GM13976 (cell line): Measurements from ENCODE around the gene KIF6.
"Not testable (repeated sequence)": the region's sequence is repeated elsewhere in the genome, so short reads cannot be mapped to it uniquely, and the experiment has no call there.

ENCODE experiments used
- DNase-seq: peaks from one replicate; pipeline ENCODE4 v3.0.0; 2012; ENCODE audit warnings: low spot score
- in situ Hi-C: fragments of 300-500 bp; cut with MboI; formaldehyde crosslinking; loops from one replicate; pipeline ENCODE4 v1.12.0; 2022; ENCODE audit warnings: low sequenced_read_pairs, mixed read lengths, inconsistent platforms; ENCODE audit not compliant: unreplicated experiment
- TF ChIP-seq, protein P1 (sequence below): IDR thresholded peaks from 2 replicates; pipeline ENCODE4 v1.5.1; 2012; ENCODE audit warnings: borderline replicate concordance, mild to moderate bottlenecking; ENCODE audit not compliant: insufficient read depth; ENCODE audit errors: extremely low read depth, missing control alignments, control extremely low read depth

Gene KIF6

DNA sequence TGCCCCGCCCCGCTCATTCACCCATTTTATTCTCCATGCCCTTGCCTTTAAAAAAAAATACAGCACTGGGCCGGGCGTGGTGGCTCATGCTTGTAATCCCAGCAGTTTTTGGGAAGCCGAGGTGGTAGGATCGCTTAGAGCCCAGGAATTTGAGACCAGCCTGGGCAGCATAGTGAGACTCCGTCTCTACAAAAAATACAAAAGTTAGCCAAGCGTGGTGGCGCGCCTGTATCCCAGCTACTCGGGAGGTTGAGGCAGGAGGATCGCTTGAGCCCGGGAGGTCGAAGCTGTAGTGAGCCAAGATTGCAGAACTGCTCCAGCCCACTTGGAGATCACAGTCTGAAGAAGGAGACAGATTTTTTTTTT, 407 bp upstream of the KIF6 start:
- TF ChIP-seq, protein P1, sequence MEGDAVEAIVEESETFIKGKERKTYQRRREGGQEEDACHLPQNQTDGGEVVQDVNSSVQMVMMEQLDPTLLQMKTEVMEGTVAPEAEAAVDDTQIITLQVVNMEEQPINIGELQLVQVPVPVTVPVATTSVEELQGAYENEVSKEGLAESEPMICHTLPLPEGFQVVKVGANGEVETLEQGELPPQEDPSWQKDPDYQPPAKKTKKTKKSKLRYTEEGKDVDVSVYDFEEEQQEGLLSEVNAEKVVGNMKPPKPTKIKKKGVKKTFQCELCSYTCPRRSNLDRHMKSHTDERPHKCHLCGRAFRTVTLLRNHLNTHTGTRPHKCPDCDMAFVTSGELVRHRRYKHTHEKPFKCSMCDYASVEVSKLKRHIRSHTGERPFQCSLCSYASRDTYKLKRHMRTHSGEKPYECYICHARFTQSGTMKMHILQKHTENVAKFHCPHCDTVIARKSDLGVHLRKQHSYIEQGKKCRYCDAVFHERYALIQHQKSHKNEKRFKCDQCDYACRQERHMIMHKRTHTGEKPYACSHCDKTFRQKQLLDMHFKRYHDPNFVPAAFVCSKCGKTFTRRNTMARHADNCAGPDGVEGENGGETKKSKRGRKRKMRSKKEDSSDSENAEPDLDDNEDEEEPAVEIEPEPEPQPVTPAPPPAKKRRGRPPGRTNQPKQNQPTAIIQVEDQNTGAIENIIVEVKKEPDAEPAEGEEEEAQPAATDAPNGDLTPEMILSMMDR, result no peak
- in situ Hi-C loops, result no loop called here

DNA sequence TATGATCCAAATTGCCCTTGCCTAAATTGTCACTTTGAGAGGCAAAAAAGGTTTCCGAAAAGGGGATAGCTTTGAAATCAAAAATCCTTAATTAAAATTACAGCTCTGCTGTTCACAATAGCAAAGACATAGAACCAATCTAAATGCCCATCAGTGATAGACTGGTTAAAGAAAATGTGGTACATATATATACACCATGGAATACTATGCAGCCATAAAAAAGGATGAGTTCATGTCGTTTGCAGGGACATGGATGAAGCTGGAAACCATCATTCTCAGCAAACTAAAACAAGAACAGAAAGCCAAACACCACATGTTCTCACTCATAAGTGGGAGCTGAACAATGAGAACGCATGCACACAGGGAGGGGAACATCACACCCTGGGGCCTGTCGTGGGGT, 1.9 kb downstream of the KIF6 start:
- in situ Hi-C loops, DNase-seq: not testable (repeated sequence)

More for the DNA sequence above, 407 bp upstream of the KIF6 start:
- no peak for DNase-seq

DNA sequence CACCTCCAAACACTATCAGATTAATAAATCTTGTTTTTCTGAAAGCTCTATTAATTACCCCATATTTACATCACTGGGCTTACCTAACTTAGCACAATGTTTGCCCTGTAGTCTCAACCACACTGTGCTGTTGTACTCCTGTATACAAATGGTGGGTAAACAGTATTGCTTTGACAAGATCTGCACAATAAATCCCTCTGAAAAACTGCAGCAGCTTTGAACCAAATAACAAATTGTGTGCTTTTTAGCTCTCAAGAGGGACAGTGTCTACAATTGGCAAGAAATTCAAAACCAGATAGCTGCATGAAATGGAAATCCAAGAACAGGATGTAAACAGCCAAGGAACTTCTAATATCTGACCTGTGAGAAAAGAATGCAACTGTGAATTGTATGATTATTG, 10.4 kb downstream of the KIF6 start:
- in situ Hi-C loops, result no loop called here
- DNase-seq, result no peak
- TF ChIP-seq, protein P1, result no peak

DNA sequence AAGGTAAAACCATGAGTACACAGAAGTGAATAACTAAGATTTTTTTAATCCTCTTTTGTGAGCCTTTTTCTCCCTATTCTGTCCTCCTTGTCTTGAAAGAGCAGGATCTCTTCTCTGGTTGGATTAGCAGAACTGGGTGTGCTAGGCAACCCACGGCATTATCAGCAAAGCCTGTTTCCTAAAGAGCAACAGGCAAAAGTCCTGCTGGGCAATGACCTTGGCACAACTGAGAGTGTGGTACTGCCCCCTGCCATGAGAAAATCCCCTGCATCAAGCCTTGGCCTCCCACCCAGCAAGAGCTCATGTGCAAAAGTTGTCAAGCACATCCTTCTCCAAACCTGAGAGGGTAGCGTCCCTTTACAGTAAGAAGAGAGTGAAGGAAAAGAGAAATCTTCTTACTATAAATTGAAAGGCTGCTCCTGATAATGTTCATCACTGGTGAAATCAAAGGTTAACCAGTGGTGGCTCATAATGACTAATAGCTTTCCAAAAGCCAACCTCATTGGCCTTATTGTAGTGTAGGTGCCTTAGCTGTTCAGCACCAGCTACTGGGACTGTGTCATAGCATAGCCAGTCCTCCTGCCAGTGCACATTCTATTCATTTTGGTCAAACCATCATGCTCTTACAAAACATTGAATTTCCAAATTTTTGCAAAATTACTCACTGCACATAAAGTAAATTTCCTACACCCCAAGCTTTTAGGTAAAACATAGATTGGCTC, 17.1 kb downstream of the KIF6 start:
- no peak for DNase-seq
- TF ChIP-seq, protein P1, result no peak
- in situ Hi-C loops, result no loop called here

DNA sequence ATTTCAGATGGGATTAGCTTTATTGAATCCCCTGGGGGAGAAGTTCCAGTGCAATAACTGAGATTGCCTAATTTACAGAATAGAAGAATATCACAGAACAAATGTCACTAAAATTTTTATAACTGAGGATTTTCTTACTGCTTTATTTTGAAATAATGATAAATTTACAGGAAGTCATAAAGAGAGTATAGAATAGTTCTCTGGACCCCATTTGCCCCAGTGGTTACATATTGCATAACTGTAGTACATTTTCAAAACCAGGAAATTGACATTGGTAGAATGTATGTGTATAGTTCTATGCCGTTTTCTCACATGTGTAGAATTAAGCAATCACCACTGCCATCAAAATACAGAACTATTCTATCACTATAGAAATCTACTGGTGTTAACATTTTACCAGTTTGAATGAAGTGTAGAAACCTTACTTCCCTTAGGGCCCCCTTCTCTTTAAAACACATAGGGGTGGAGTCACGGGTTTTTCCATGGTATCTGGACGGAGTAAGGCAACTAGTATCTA, 18.3 kb downstream of the KIF6 start:
- TF ChIP-seq, protein P1, result no peak
- in situ Hi-C loops, result no loop called here
- no peak for DNase-seq

DNA sequence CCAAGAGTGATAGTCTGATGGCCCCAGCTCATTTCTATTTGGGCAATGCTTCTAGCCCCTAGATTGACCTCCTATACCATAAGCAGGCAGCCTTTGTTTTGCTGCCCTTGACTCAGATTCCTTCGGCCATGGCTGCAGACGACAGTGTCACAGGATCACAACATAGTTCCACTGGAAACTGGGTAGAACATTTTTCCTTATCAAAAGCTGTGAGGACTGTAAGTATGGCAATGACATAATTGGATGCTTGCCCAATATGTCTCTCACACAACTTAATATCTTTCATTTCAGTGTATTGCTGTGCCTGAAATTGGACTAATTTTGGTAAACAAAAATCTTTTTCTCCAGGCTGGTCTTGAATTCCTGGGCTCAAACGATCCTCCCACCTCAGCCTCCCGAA, 22.9 kb downstream of the KIF6 start:
- in situ Hi-C loops, result no loop called here
- no peak for DNase-seq
- TF ChIP-seq, protein P1, result no peak

DNA sequence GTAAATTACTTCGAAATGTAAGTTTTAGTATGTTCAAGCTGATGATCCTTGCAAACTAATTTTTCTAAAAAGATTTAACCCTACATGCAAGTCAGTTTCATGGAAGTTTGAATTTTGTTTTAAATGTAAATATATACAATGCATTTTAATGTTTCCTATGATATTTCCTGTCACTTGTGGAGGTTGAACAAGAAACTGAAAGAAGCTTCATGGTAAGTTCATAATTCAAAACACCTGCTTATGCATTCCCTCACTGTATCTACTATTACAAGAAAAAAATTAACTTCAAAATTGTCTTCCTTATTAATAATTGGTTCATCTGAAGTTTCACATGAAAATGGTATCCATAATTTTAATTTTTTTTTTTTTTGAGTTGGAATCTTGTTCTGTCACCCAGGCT, 24.8 kb downstream of the KIF6 start:
- TF ChIP-seq, protein P1, result no peak
- DNase-seq, result no peak
- in situ Hi-C loops, result no loop called here
